ENCODE measurements around the gene TWSG1. TPM values are rescaled to one million over a fixed set of nuclear protein-coding genes. Genes with fewer than 3 reads are reported as not detected.

Gene TWSG1
- total RNA-seq, 1 experiment from 2014 or later, result 43.7 TPM

DNA sequence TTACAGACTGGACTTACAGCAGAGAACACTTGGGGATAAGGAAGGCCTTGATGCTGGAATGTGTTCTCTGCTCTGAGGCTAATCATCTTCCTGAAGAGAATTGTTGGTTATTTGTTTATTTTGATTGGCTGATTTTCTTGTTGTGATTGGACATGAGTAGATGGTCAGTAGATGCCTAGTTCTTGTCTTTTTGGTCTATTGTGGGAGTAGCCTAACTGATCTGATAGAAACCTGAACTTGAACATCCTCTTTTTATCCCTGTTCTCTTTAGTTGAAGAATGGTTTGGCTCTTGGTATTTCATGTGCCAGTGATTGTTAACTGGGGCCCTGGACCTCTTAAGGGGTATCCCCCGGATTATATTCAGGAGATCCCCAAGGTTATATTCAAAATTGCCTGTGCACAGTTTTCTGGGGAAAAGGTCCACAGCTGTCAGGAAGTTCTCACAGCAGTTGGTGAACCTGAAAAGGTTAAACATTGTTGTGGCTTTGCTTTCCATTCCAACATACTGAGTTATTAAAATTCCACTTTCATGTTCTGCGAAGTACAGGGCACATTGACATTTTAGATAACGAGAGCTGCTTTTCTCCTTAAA is 13.6 kb downstream of the TWSG1 start:
- Mint-ChIP-seq H3K27ac (ENCODE audit: unreplicated experiment) (no peak overlapping the region), H3K9me3 (ENCODE audit: unreplicated experiment) (no peaks in the 10 kb centered on the region), H3K4me1 (ENCODE audit: low read depth, unreplicated experiment) (peaks cover 8% of the 10 kb centered on the region), H3K36me3 (ENCODE audit: insufficient read depth, unreplicated experiment) (peaks cover 6% of the 10 kb centered on the region), H3K4me3 (ENCODE audit: unreplicated experiment) (no peak overlapping the region), H3K27me3 (ENCODE audit: insufficient read depth, unreplicated experiment) (no peaks in the 10 kb centered on the region)
- BruUV-seq (replicated peaks), result no TSS peak
- Histone ChIP-seq H3K27me3 (replicated peaks; ENCODE audit: control insufficient read depth, insufficient read depth, low read length) (no peaks in the 10 kb centered on the region), H3K9me3 (no peaks in the 10 kb centered on the region), H3K4me1 (0 out of 2 replicates have a peak, but pooled peaks cover 7% of the 10 kb centered on the region), H3K4me3 (ENCODE audit: low read depth, low read length) (no peak overlapping the region), H3K36me3 (ENCODE audit: control insufficient read depth, insufficient read depth, low read length) (no peaks in the 10 kb centered on the region)
- TF ChIP-seq CTCF (IDR thresholded peaks at IDR 0.05; ENCODE audit: insufficient read depth in 1 of 2, low read depth in 1 of 2, low read length in 1 of 2, severe bottlenecking in 1 of 2, unreplicated experiment in 1 of 2), result no peak
- intact Hi-C loops (cut with micrococcal nuclease; ENCODE audit: unreplicated experiment), result loop anchor here (1.0 kb wide), 1 partner anchor 15 kb away; no protein-coding TSS in a partner anchor
- ChIA-PET POLR2A (no interaction called here), CTCF (no interaction called here)
- no peak for DNase-seq

DNA sequence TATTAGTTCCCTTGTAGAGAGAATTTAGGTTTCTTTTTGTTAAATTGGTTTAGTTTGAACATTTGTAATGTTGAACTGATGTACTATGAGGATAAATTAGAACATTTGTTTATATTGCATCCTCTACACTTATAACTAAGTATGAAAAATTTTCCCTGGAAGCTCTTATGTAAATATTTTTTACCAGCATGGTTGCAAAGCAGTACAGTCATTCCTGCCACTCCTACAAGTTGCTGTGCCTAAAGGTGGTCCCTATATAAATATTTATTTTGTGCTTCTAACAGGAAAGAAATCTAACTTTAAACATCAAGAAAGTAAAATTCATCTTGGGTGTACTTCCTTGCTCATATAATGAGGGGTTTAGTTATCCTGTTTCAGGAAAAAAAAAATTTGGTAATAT is 14.2 kb downstream of the TWSG1 start:
- TF ChIP-seq CTCF (IDR thresholded peaks at IDR 0.05; ENCODE audit: insufficient read depth in 1 of 2, low read depth in 1 of 2, low read length in 1 of 2, severe bottlenecking in 1 of 2, unreplicated experiment in 1 of 2), result no peak
- H3K4me3 Mint-ChIP-seq (ENCODE audit: unreplicated experiment), result no peak overlapping the region
- Histone ChIP-seq H3K4me1 (0 out of 2 replicates have a peak, but pooled peaks cover 7% of the 10 kb centered on the region), H3K9me3 (no peaks in the 10 kb centered on the region), H3K27me3 (replicated peaks; ENCODE audit: control insufficient read depth, insufficient read depth, low read length) (no peaks in the 10 kb centered on the region), H3K4me3 (ENCODE audit: low read depth, low read length) (no peak overlapping the region), H3K36me3 (ENCODE audit: control insufficient read depth, insufficient read depth, low read length) (no peaks in the 10 kb centered on the region)
- BruUV-seq (replicated peaks), result no TSS peak
- no peak overlapping the region for H3K27ac Mint-ChIP-seq (ENCODE audit: unreplicated experiment)
- DNase-seq, result no peak
- H3K4me1 Mint-ChIP-seq (ENCODE audit: low read depth, unreplicated experiment), result peaks cover 8% of the 10 kb centered on the region
- ChIA-PET CTCF (no interaction called here), POLR2A (no interaction called here)
- H3K27me3 Mint-ChIP-seq (ENCODE audit: insufficient read depth, unreplicated experiment), result no peaks in the 10 kb centered on the region
- H3K9me3 Mint-ChIP-seq (ENCODE audit: unreplicated experiment), result no peaks in the 10 kb centered on the region
- intact Hi-C loops (cut with micrococcal nuclease; ENCODE audit: unreplicated experiment), result loop anchor here (1.0 kb wide), 1 partner anchor 15 kb away; no protein-coding TSS in a partner anchor
- peaks cover 6% of the 10 kb centered on the region for H3K36me3 Mint-ChIP-seq (ENCODE audit: insufficient read depth, unreplicated experiment)

- no peak overlapping the region for H3K27ac Mint-ChIP-seq (ENCODE audit: unreplicated experiment)
- intact Hi-C loops (cut with micrococcal nuclease; ENCODE audit: unreplicated experiment), result no loop called here
- ChIA-PET CTCF (no interaction called here), POLR2A (no interaction called here)
- BruUV-seq (replicated peaks), result no TSS peak
- no peak for TF ChIP-seq CTCF (IDR thresholded peaks at IDR 0.05; ENCODE audit: insufficient read depth in 1 of 2, low read depth in 1 of 2, low read length in 1 of 2, severe bottlenecking in 1 of 2, unreplicated experiment in 1 of 2)
- Histone ChIP-seq H3K4me3 (ENCODE audit: low read depth, low read length) (no peak overlapping the region), H3K4me1 (0 out of 2 replicates have a peak, but pooled peaks cover 1% of the 10 kb centered on the region), H3K9me3 (no peaks in the 10 kb centered on the region), H3K27me3 (replicated peaks; ENCODE audit: control insufficient read depth, insufficient read depth, low read length) (no peaks in the 10 kb centered on the region), H3K36me3 (ENCODE audit: control insufficient read depth, insufficient read depth, low read length) (no peaks in the 10 kb centered on the region)
- H3K36me3 Mint-ChIP-seq (ENCODE audit: insufficient read depth, unreplicated experiment), result peaks cover 6% of the 10 kb centered on the region
- DNase-seq, result no peak
- no peaks in the 10 kb centered on the region for H3K4me1 Mint-ChIP-seq (ENCODE audit: low read depth, unreplicated experiment)
- H3K4me3 Mint-ChIP-seq (ENCODE audit: unreplicated experiment), result no peak overlapping the region
- no peaks in the 10 kb centered on the region for H3K9me3 Mint-ChIP-seq (ENCODE audit: unreplicated experiment)
- no peaks in the 10 kb centered on the region for H3K27me3 Mint-ChIP-seq (ENCODE audit: insufficient read depth, unreplicated experiment)
Measured at GRCh38 chr18:9353596-9353995, 19.0 kb downstream of the TWSG1 start.
